Trophoblast cell (in vitro differentiated cells and primary cell): ENCODE results near the gene OR11G2.
"Not testable (repeated sequence)": the region's sequence is repeated elsewhere in the genome, so short reads cannot be mapped to it uniquely, and the experiment has no call there.

Experiments used
- DNase-seq, 2 donors: peaks; one replicate each; pipeline ENCODE4 v3.0.0-alpha.2; 2016
- H2AFZ ChIP-seq: 2 replicates; pipeline ENCODE4 v1.6.1; 2013; ENCODE audit warnings: low read length, moderate library complexity, mild to moderate bottlenecking; ENCODE audit not compliant: insufficient read depth, poor library complexity
- H2AK5ac ChIP-seq: 2 replicates; pipeline ENCODE4 v1.6.1; 2013; ENCODE audit warnings: mild to moderate bottlenecking, low read length
- H2BK120ac ChIP-seq: 2 replicates; pipeline ENCODE4 v1.6.1; 2013; ENCODE audit warnings: low read length, mild to moderate bottlenecking, moderate library complexity; ENCODE audit not compliant: insufficient read depth, poor library complexity
- H2BK12ac ChIP-seq: 2 replicates; pipeline ENCODE4 v1.6.1; 2013; ENCODE audit warnings: mild to moderate bottlenecking, low read length, moderate library complexity
- H2BK5ac ChIP-seq: 2 replicates; pipeline ENCODE4 v1.6.1; 2013; ENCODE audit warnings: low read length, low read depth, moderate library complexity, mild to moderate bottlenecking; ENCODE audit not compliant: poor library complexity
- H3K14ac ChIP-seq: 2 replicates; pipeline ENCODE4 v1.6.1; 2013; ENCODE audit warnings: mild to moderate bottlenecking, low read length
- H3K18ac ChIP-seq: 2 replicates; pipeline ENCODE4 v1.6.1; 2013; ENCODE audit warnings: mild to moderate bottlenecking, low read length
- H3K23ac ChIP-seq: 2 replicates; pipeline ENCODE4 v1.6.1; 2013; ENCODE audit warnings: low read length
- H3K27ac ChIP-seq: 2 replicates; pipeline ENCODE4 v1.5.1; 2013; ENCODE audit warnings: low read depth, mild to moderate bottlenecking, inconsistent platforms, low read length, moderate library complexity
- H3K27me3 ChIP-seq: 2 replicates; pipeline ENCODE4 v1.6.1; 2013; ENCODE audit warnings: inconsistent platforms, mild to moderate bottlenecking, low read length, moderate library complexity; ENCODE audit not compliant: insufficient read depth
- H3K36me3 ChIP-seq, 2 experiments: 1 replicate in 1 of 2; 2 replicates in 1 of 2; pipeline ENCODE4 v1.6.1; 2013; ENCODE audit warnings: low read length in 2 of 2, mild to moderate bottlenecking in 2 of 2, moderate library complexity in 1 of 2; ENCODE audit not compliant: insufficient read depth in 2 of 2, control insufficient read depth in 1 of 2
- H3K4ac ChIP-seq: 2 replicates; pipeline ENCODE4 v1.6.1; 2013; ENCODE audit warnings: low read depth, mild to moderate bottlenecking, low read length, moderate library complexity
- H3K4me1 ChIP-seq, 2 experiments: 1 replicate in 1 of 2; 2 replicates in 1 of 2; pipeline ENCODE4 v1.6.1; 2013; ENCODE audit warnings: low read length in 2 of 2, mild to moderate bottlenecking in 2 of 2, moderate library complexity in 1 of 2; ENCODE audit not compliant: insufficient read depth in 2 of 2, control insufficient read depth in 1 of 2
- H3K4me2 ChIP-seq: 2 replicates; pipeline ENCODE4 v1.6.1; 2013; ENCODE audit warnings: inconsistent platforms, mild to moderate bottlenecking, low read length, moderate library complexity
- H3K4me3 ChIP-seq: 2 replicates; pipeline ENCODE4 v1.5.1; 2013; ENCODE audit warnings: mild to moderate bottlenecking, low read depth, low read length, inconsistent platforms
- H3K79me1 ChIP-seq: one replicate; pipeline ENCODE4 v1.6.1; 2013; ENCODE audit warnings: low read length
- H3K79me2 ChIP-seq: 2 replicates; pipeline ENCODE4 v1.6.1; 2013; ENCODE audit warnings: low read length, mild to moderate bottlenecking; ENCODE audit not compliant: control insufficient read depth, insufficient read depth, poor library complexity
- H3K9ac ChIP-seq: 2 replicates; pipeline ENCODE4 v1.6.1; 2013; ENCODE audit warnings: mild to moderate bottlenecking, low read length
- H3K9me3 ChIP-seq: 2 replicates; pipeline ENCODE4 v1.6.1; 2013; ENCODE audit warnings: low read depth, mild to moderate bottlenecking, control low read depth, inconsistent platforms, low read length; ENCODE audit not compliant: insufficient read depth
- H4K12ac ChIP-seq: 2 replicates; pipeline ENCODE4 v1.6.1; 2013; ENCODE audit warnings: low read depth, mild to moderate bottlenecking, low read length, moderate library complexity
- H4K8ac ChIP-seq: 2 replicates; pipeline ENCODE4 v1.6.1; 2013; ENCODE audit warnings: low read depth, mild to moderate bottlenecking, low read length, moderate library complexity
- H4K91ac ChIP-seq: one replicate; pipeline ENCODE4 v1.6.1; 2013; ENCODE audit warnings: low read depth, mild to moderate bottlenecking, low read length, moderate library complexity
- WGBS: extraction: QIAGEN DNeasy Blood & Tissue Kit; methylation state at CpG from one replicate; pipeline ENCODE4 v1.1.7; 2013; ENCODE audit warnings: missing lambda C conversion rate; ENCODE audit not compliant: insufficient read length, insufficient coverage; ENCODE audit errors: extremely low coverage; 5-methylcytosine and 5-hydroxymethylcytosine counted together

Gene OR11G2

GRCh38 chr14:20167091-20167490 is 23.6 kb upstream of the OR11G2 start:
- Histone ChIP-seq H3K79me2 (no peaks in the 10 kb centered on the region), H4K91ac (no peak overlapping the region), H3K9ac (no peak overlapping the region), H3K36me3 (no peaks in the 10 kb centered on the region), H2BK120ac (no peak overlapping the region), H3K9me3 (peaks cover 12% of the 10 kb centered on the region), H3K79me1 (no peaks in the 10 kb centered on the region), H2AK5ac (no peak overlapping the region), H2BK5ac (no peak overlapping the region), H3K18ac (no peak overlapping the region), H3K4ac (no peak overlapping the region), H3K27me3 (no peaks in the 10 kb centered on the region), H3K4me2 (no peak overlapping the region), H2BK12ac (no peak overlapping the region), H2AFZ (no peak overlapping the region), H3K14ac (no peak overlapping the region), H3K23ac (no peak overlapping the region), H3K4me1 (no peaks in the 10 kb centered on the region), H4K8ac (no peak overlapping the region), H4K12ac (no peak overlapping the region), H3K27ac (no peak overlapping the region), H3K4me3 (no peak overlapping the region)
- DNase-seq: no peak

DNA sequence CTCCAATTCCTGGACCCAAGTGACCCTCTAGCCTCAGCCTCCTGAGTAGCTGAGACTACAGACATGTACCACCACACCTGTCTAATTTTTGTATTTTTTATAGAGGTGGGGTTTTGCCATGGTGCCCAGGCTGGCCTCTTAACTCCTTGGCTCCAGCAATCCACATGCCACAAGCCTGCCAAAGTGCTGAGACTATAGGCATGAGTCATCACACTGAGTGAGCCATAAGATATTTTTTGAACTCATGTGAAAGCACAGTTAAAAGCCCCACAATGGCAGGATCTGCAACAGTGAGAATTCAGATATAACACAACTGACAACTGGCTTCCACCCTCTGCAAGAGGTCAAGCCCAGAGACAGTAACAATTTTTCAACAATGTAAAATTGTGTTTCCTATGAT is 20.8 kb upstream of the OR11G2 start:
- H2BK120ac ChIP-seq, H2BK12ac ChIP-seq, H3K27me3 ChIP-seq, H3K4me2 ChIP-seq, H3K4me1 ChIP-seq, H4K91ac ChIP-seq, H3K36me3 ChIP-seq, H3K79me2 ChIP-seq, H3K18ac ChIP-seq, H2BK5ac ChIP-seq, H3K79me1 ChIP-seq, H3K9ac ChIP-seq, H3K14ac ChIP-seq, H2AFZ ChIP-seq, H3K4ac ChIP-seq, H2AK5ac ChIP-seq, H4K12ac ChIP-seq, H3K27ac ChIP-seq, H3K23ac ChIP-seq, H3K4me3 ChIP-seq, H4K8ac ChIP-seq: not testable (repeated sequence)
- peaks cover 12% of the 10 kb centered on the region for H3K9me3 ChIP-seq
- DNase-seq: peak; percentile 45 to 75

- not testable (repeated sequence) for H3K27ac ChIP-seq, H4K12ac ChIP-seq, H2BK12ac ChIP-seq, H3K36me3 ChIP-seq, H3K4me1 ChIP-seq, H4K8ac ChIP-seq, H4K91ac ChIP-seq, H2BK5ac ChIP-seq, H3K27me3 ChIP-seq, H2AK5ac ChIP-seq, DNase-seq, H2BK120ac ChIP-seq, H3K4me2 ChIP-seq, H3K18ac ChIP-seq, H3K4me3 ChIP-seq, H3K14ac ChIP-seq, H3K23ac ChIP-seq, H3K79me1 ChIP-seq, H3K79me2 ChIP-seq, H3K4ac ChIP-seq, H2AFZ ChIP-seq, H3K9ac ChIP-seq
- H3K9me3 ChIP-seq: peaks cover 16% of the 10 kb centered on the region
These were observed 16.5 kb upstream of the OR11G2 start for GRCh38 chr14:20174205-20174604.

DNA sequence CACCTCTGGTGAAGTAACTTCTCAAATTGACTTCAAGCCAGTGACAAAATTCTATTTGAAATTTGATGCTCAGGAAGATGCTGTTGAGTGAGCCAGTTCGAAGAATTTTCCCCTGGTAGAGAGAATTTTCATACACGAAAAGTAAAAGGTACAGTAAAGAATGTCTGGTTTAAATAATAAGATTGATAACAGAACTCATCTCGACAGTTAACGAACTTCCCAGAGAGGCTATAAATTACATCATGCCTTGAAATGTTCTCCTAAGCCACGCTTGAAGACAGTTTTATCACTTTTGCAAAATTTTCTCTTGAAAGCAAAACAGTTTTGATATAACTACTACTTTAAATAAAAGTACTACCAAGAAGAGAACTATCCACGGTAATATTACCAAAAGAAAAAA is 14.4 kb upstream of the OR11G2 start:
- Histone ChIP-seq H3K4me3 (no peak overlapping the region), H3K36me3 (no peaks in the 10 kb centered on the region), H2AK5ac (no peak overlapping the region), H3K14ac (no peak overlapping the region), H2BK12ac (no peak overlapping the region), H3K4me2 (no peak overlapping the region), H4K91ac (no peak overlapping the region), H3K79me2 (no peaks in the 10 kb centered on the region), H3K27me3 (no peaks in the 10 kb centered on the region), H3K18ac (no peak overlapping the region), H4K8ac (no peak overlapping the region), H4K12ac (no peak overlapping the region), H3K4me1 (no peaks in the 10 kb centered on the region), H3K4ac (no peak overlapping the region), H2BK5ac (no peak overlapping the region), H2AFZ (no peak overlapping the region), H3K79me1 (no peaks in the 10 kb centered on the region), H3K9me3 (peaks cover 19% of the 10 kb centered on the region), H3K23ac (no peak overlapping the region), H3K27ac (no peak overlapping the region), H2BK120ac (no peak overlapping the region), H3K9ac (no peak overlapping the region)
- DNase-seq: no peak
- no CpG with 5 or more reads among the region's 6 CpGs for WGBS
